NCI-H82 treated with DMSO at 0.1 percent for 48 hours (cell line): Measurements from ENCODE around the gene KCNIP4.

ENCODE experiments used
- DNase-seq: peaks from one replicate; lab custom pipeline; 2025; ENCODE audit not compliant: unreplicated experiment; lab: John Stamatoyannopoulos, UW

Gene KCNIP4

GRCh38 chr4:21856301-21856700 lies 92.3 kb downstream of the KCNIP4 start:
- DNase-seq: no peak

GRCh38 chr4:21849077-21849476 lies 99.5 kb downstream of the KCNIP4 start:
- DNase-seq: no peak

GRCh38 chr4:21848021-21848420 lies 100.6 kb downstream of the KCNIP4 start:
- DNase-seq: peak; percentile 15

- DNase-seq: no peak
Measured at GRCh38 chr4:21845663-21846062, 102.9 kb downstream of the KCNIP4 start.

GRCh38 chr4:21835712-21836111 lies 112.9 kb downstream of the KCNIP4 start:
- DNase-seq: no peak

GRCh38 chr4:21830272-21830671 lies 118.3 kb downstream of the KCNIP4 start:
- no peak for DNase-seq

- DNase-seq: no peak
Measured at GRCh38 chr4:21827575-21827974, 121.0 kb downstream of the KCNIP4 start.

GRCh38 chr4:21826071-21826470 lies 122.5 kb downstream of the KCNIP4 start:
- no peak for DNase-seq

- DNase-seq: no peak
Measured at GRCh38 chr4:21819086-21819485, 129.5 kb downstream of the KCNIP4 start.

- DNase-seq: no peak
Measured at GRCh38 chr4:21815651-21816377, 132.8 kb downstream of the KCNIP4 start.

- DNase-seq: no peak
Measured at GRCh38 chr4:21811565-21811964, 137.0 kb downstream of the KCNIP4 start.

- DNase-seq: no peak
Measured at GRCh38 chr4:21806991-21807390, 141.6 kb downstream of the KCNIP4 start.

- DNase-seq: no peak
Measured at GRCh38 chr4:21802406-21802805, 146.2 kb downstream of the KCNIP4 start.

GRCh38 chr4:21801661-21802385 lies 146.7 kb downstream of the KCNIP4 start:
- DNase-seq: no peak

GRCh38 chr4:21795091-21795490 lies 153.5 kb downstream of the KCNIP4 start:
- DNase-seq: no peak

GRCh38 chr4:21792736-21793135 lies 155.8 kb downstream of the KCNIP4 start:
- DNase-seq: no peak

- no peak for DNase-seq
Measured at GRCh38 chr4:21790438-21791029, 158.0 kb downstream of the KCNIP4 start.

GRCh38 chr4:21780148-21780547 lies 168.4 kb downstream of the KCNIP4 start:
- no peak for DNase-seq

- no peak for DNase-seq
Measured at GRCh38 chr4:21778702-21779101, 169.9 kb downstream of the KCNIP4 start.

- peak; percentile 16 for DNase-seq
Measured at GRCh38 chr4:21775703-21776102, 172.9 kb downstream of the KCNIP4 start.

GRCh38 chr4:21769404-21770147 lies 179.0 kb downstream of the KCNIP4 start:
- no peak for DNase-seq
